GM18868 (cell line): ENCODE data around the gene TSHZ1.
A peak's percentile ranks its signal among the peaks of the same experiment; 100 is the strongest.

ENCODE experiments used
- ATAC-seq: cut with Tn5 transposase; IDR thresholded peaks from one replicate; pipeline ENCODE4 v1.9.1; 2021; ENCODE audit warnings: mild to moderate bottlenecking, moderate library complexity; ENCODE audit not compliant: unreplicated experiment

The TSHZ1 gene, protein sequence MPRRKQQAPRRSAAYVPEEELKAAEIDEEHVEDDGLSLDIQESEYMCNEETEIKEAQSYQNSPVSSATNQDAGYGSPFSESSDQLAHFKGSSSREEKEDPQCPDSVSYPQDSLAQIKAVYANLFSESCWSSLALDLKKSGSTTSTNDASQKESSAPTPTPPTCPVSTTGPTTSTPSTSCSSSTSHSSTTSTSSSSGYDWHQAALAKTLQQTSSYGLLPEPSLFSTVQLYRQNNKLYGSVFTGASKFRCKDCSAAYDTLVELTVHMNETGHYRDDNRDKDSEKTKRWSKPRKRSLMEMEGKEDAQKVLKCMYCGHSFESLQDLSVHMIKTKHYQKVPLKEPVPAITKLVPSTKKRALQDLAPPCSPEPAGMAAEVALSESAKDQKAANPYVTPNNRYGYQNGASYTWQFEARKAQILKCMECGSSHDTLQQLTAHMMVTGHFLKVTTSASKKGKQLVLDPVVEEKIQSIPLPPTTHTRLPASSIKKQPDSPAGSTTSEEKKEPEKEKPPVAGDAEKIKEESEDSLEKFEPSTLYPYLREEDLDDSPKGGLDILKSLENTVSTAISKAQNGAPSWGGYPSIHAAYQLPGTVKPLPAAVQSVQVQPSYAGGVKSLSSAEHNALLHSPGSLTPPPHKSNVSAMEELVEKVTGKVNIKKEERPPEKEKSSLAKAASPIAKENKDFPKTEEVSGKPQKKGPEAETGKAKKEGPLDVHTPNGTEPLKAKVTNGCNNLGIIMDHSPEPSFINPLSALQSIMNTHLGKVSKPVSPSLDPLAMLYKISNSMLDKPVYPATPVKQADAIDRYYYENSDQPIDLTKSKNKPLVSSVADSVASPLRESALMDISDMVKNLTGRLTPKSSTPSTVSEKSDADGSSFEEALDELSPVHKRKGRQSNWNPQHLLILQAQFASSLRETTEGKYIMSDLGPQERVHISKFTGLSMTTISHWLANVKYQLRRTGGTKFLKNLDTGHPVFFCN (N-terminal part only)

DNA sequence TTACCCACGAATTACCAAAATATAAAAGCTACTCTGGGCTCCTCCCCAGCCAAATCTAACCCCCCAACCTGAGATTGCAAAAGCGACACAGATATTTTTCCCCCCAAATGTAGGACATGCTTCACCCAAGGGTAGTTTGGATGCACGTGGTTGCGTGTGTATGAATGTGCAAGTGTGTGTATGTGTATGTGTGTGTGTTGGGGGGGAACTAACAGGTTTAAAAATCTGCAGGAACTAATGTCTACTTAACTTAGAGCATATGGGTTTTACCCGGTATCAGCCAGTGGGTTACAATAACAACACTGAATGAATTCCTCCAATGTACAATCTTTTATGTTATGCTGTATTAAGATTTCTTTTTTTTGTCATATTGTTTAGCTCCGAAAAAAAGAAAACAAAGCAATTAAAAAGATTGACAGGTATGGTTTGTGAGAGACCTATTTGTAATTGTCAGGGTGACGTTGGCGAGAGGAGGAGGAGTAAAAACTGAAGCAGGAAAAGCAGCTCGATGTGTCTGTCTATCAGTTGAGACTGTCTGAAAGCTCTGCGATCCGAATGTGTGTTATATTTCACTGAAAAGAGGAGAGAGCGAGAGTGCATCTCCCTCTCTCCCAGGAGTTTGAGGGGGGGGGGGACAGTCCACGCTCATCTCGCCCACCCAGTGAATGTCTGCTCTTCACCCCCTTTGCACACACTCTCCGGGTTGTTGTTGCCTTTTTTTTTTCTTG is at the start of gene TSHZ1:
Gene TSHZ1 (plus strand): TSS at position 524 of the 728 bp plus-strand sequence. CDS start 1,080 bp downstream, outside the sequence.
- ATAC-seq: peak; percentile 33

GRCh38 chr18:75161256-75162028 is 49.2 kb upstream of the TSHZ1 start:
- ATAC-seq: peak; percentile 86

- no peak for ATAC-seq
These were observed 48.1 kb upstream of the TSHZ1 start for GRCh38 chr18:75162467-75162866.

DNA sequence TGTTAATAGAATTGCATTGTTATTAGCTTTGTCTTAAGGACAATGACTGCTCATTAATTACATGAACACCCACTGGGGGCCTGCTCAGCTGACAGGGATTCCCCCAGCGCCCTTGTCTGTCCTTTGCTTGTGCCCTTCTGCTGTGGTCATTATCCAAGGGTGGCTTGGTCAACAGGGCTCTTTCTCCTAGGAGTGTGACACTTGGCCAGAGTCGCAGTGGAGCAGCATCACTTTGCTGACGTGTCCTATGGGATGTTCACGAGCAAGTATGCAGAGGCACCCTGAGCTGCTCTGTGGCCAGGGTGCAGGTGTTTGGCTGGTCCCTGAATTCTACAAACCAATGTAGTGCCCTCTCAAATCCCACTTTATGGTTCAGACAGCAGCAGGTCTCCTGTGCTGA is 47.6 kb upstream of the TSHZ1 start:
- no peak for ATAC-seq

DNA sequence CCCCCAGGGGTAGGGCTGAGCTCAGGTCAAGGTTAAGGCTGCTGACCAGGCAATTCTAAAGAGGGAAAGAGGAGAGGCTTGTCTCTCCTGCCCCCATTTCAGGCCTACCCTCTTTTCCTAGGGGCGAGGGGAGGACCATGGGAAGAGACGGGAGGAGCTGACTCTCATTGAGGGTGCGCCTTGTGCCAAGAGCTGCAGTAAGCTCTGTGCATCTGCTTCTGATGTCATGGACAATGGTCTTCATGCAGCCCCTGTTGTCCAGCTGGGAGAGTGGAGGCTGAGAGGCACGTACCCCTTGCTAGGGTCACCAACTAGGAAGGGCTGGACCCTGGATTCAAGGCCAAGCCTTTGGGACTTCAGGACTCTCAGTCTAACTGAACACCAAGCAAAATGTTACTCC is 46.9 kb upstream of the TSHZ1 start:
- ATAC-seq: no peak

DNA sequence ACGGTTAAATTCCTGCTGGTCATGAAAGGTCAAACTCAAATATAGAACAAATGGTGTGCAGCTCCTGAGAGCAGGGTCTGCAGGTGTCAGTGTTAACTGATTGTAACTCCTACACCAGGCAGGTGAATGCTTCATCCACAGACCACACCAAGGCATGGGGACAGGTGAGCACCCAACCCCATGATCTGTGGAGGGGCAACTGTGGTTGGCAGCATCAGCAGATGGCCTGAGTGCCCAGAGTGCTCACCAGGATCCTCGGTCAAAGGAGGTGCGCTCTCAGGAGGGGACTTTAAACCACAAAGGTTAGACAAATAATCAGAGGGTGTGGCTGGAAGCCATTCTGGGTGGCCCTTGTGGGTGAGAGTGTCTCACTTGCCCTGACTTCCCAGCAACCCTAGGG is 46.1 kb upstream of the TSHZ1 start:
- no peak for ATAC-seq

- no peak for ATAC-seq
These were observed 44.7 kb upstream of the TSHZ1 start for GRCh38 chr18:75165926-75166325.

- ATAC-seq: no peak
These were observed 43.5 kb upstream of the TSHZ1 start for GRCh38 chr18:75167137-75167536.

GRCh38 chr18:75167759-75168618 is 42.6 kb upstream of the TSHZ1 start:
- ATAC-seq: no peak

DNA sequence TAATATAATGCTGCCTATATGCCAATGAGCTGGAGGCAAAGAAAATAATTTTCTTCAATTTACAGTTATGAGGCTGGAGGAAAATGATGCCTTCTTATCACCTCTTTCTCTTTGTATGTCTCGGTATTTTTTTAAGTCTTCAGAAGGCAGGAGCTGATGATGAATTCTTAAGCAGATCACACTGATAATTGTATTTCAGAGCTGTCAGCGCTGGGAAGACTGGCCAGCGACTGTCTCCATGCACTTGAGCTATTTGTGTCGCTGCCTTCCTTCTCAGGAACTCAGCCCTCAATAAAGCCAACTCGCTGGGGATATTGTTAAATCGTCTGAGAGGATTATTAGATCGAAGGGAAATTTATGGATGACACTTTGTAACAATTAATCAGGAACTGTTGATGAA is 42.0 kb upstream of the TSHZ1 start:
- no peak for ATAC-seq

DNA sequence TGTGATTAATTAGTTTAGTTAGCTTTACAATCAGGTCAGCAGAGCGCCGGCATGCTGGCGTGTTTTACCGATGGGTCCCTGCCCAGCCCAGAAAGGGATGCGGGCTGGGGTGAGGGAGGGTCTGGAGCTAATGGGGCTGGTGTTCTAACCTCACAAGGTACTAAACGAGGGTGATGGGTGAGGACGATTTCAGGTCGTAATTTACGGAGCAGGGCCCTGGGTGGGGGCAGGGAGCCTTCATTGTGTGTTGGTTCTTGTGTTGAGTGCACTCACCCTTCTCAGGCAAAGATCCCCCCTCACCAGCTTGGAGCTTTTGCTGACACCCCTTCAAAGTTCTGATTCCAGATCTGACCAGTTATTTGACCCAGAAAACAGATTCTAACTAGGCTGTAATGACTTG is 41.2 kb upstream of the TSHZ1 start:
- ATAC-seq: no peak

DNA sequence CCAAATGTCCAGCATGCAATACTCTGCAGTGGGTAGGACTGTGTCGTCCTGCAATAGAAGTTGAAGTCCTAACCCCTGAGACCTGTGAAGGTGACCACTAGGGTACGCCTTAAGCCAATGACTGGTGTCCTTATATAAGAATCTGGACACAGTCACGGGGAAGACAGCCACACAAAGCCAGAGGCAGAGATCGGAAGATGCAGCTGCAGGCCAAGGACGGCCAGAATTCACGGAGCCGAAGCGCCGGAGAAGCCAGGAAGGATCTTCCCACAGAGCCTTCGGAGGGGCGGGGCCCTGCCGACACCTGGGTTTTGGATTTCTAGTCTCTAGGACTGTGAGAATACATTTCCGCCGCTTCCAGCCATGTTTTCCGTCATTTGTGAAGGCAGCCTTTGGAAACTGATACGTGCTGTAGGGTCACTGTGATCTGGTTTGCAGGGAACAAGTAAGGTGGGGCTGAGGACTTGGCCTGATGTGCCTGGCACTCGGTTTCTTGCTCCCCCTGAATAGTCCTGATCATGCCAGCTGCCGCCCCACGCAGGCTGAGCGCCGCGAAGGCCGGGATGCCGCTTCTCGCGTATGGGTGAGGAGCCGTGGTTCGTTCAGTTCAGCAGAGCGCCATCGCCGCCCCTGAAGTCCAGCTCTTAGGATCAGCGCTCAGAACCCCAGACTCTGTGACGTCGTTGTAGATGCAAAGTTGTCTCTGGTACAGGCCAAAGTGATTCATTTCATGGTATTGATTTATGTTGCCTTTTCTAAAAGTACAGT is 40.4 kb upstream of the TSHZ1 start:
- ATAC-seq: no peak

GRCh38 chr18:75170916-75171315 is 39.7 kb upstream of the TSHZ1 start:
- ATAC-seq: no peak

GRCh38 chr18:75172299-75173124 is 38.1 kb upstream of the TSHZ1 start:
- peak; percentile 18 for ATAC-seq

GRCh38 chr18:75173125-75173432 is 37.5 kb upstream of the TSHZ1 start:
- peak; percentile 100 for ATAC-seq

- no peak for ATAC-seq
These were observed 36.9 kb upstream of the TSHZ1 start for GRCh38 chr18:75173738-75174137.

DNA sequence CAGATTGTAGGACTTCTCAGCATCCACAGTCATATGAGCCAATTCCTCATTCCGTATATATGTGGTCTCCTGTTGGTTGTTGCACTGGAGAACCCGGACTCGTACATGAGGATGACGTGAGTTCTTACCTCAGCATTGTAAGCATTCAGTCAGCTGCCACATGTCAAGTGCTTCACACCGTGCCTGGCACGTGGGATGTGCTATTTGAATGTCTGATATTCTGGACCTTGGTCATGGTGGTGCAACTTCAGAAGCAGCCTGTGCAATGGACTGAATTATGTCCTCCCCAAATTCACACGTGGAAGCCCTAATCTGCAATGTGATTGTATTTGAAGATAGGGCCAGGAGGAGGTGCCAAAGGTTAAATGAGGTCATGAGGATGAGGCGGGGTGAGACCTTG is 33.7 kb upstream of the TSHZ1 start:
- ATAC-seq: no peak

DNA sequence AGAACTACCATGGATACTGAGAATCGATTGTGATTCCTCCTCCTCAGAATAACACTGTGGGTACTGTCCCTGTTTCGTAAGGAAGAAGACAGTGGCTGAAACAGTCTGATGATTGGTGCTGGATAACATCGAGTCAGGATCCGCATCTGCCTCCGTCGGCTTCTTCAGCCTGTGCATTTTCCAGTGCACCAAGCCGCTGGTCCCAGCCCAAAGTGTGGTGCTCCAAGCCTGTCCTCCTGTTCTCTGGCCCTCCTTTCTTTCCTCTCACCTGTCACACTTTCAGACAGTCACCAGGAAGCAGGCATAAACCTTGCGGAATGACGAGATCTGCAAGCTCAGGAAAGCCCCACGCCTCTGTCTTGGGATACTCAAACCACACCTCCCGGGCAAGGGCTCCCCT is 32.2 kb upstream of the TSHZ1 start:
- no peak for ATAC-seq
